Tibial artery (tissue), 4 donors: Measurements from ENCODE around the gene DCTN1.

Experiments used
- DNase-seq, 2 donors: peaks; one replicate each; pipeline ENCODE4 v3.0.0-alpha.2; 2019
- H3K27ac ChIP-seq, 2 donors: fragments of 200-600 bp; sonication (generic) in 1 of 2; 1 replicate in 1 of 2; 2 replicates in 1 of 2; pipeline ENCODE4 v1.5.1; 2018 to 2019; ENCODE audit warnings: mild to moderate bottlenecking in 1 of 2
- H3K27me3 ChIP-seq, 2 donors: fragments of 200-600 bp; sonication (generic) in 1 of 2; one replicate each; pipeline versions ENCODE4 v1.5.1 to v1.6.0; 2016 to 2019
- H3K36me3 ChIP-seq, 3 donors: fragments of 200-600 bp; sonication (generic) in 2 of 3; one replicate each; pipeline ENCODE4 v1.5.1; 2016 to 2019; ENCODE audit warnings: mild to moderate bottlenecking in 2 of 3
- H3K4me1 ChIP-seq, 4 donors: fragments of 200-600 bp; sonication (generic) in 2 of 4; 1 replicate in 3 of 4; 2 replicates in 1 of 4; pipeline ENCODE4 v1.5.1; 2016 to 2019
- H3K4me3 ChIP-seq, 2 donors: fragments of 200-600 bp; sonication (generic) in 1 of 2; 1 replicate in 1 of 2; 2 replicates in 1 of 2; pipeline ENCODE4 v1.5.1; 2018 to 2019; ENCODE audit warnings: mild to moderate bottlenecking in 2 of 2
- H3K9me3 ChIP-seq, 3 donors: fragments of 200-600 bp; sonication (generic) in 1 of 3; one replicate each; pipeline ENCODE4 v1.5.1; 2016 to 2019
- intact Hi-C: fragments of 100-400 bp; cut with DNase I; formaldehyde crosslinking; loops from one replicate; pipeline ENCODE4 v1.15.0; 2023; ENCODE audit warnings: low total_unique reads
- TF ChIP-seq, protein P1 (sequence below), 2 experiments: fragments of 200-600 bp in 1 of 2; fragments of 450-650 bp in 1 of 2; IDR thresholded peaks; one replicate each; pipeline ENCODE4 v1.5.1; 2017 to 2019; ENCODE audit warnings: antibody characterized with exemption in 2 of 2, mild to moderate bottlenecking in 1 of 2, moderate library complexity in 1 of 2

The DCTN1 gene

DNA sequence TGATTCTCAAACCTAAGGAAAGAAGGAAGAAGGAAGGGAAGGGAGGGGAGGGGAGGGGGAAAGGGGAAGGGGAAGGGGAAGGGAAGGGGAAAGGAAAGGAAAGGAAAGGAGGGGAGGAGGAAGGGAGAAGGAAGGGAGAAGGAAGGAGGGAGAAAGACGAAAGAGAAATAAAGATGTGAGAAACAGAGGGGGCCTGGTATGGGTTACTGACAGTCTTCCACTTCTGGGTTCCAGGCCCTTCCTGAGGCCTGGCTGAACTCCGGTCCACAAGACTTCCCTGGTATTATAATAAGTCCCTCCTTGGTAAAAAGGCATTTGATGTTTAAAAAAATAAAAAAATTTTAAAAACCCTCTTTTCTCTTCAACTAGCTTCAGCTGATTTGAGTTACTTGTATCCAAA, 54.3 kb downstream of the DCTN1 start:
- no peak for DNase-seq
- Histone ChIP-seq H3K36me3 (peaks cover 20 to 47% (median 25%) of the 10 kb centered on the region in 3 donors), H3K4me1 (no peaks in the 10 kb centered on the region), H3K27me3 (no peaks in the 10 kb centered on the region), H3K4me3 (no peak overlapping the region), H3K27ac (no peak overlapping the region), H3K9me3 (no peaks in the 10 kb centered on the region)
- intact Hi-C loops = no loop called here
- TF ChIP-seq, protein P1, sequence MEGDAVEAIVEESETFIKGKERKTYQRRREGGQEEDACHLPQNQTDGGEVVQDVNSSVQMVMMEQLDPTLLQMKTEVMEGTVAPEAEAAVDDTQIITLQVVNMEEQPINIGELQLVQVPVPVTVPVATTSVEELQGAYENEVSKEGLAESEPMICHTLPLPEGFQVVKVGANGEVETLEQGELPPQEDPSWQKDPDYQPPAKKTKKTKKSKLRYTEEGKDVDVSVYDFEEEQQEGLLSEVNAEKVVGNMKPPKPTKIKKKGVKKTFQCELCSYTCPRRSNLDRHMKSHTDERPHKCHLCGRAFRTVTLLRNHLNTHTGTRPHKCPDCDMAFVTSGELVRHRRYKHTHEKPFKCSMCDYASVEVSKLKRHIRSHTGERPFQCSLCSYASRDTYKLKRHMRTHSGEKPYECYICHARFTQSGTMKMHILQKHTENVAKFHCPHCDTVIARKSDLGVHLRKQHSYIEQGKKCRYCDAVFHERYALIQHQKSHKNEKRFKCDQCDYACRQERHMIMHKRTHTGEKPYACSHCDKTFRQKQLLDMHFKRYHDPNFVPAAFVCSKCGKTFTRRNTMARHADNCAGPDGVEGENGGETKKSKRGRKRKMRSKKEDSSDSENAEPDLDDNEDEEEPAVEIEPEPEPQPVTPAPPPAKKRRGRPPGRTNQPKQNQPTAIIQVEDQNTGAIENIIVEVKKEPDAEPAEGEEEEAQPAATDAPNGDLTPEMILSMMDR (IDR thresholded peaks at IDR 0.05) = no peak

DNA sequence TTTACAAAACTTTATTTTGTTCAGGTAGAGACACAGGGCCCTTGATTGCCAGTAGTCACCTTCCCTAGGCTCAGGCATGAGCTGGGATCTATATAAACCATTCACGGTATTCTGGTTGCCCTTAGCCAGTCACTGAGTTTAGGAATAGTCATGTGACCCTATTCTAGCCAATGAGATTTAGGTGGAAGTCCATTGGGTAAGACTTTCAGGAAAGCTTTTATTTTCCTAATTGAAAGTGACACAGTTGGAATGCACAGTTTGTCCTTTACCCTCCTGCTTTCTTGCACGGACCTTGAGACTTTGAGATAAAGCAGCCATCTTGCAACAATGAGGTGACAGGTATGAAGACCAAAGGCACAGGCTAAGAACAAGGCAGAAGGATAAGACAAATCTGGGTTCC, 58.4 kb downstream of the DCTN1 start:
- intact Hi-C loops = no loop called here

DNA sequence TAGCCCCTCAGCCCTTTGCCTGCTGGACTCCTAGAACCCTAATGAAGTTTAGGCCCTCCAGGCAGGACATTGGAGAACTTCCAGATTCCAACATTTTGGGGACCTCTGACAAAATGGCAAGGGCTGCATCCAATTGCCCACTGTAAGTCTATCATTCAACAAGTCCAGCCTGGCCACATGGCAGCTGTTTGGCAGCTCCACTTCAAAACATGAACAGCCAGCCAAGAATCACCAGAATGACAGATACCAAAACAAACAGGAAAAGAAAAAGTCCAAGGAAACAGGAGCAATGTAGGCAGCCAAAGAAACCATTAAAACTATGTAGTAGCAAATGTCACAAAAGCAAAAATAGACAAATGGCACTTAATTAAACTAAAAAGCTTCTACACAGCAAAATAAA, 62.4 kb downstream of the DCTN1 start:
- no peaks in the 10 kb centered on the region for H3K27me3 ChIP-seq
- peak overlapping the region in 1 of 2 donors; percentile 23 for H3K27ac ChIP-seq
- intact Hi-C loops = no loop called here
- peaks cover 0 to 22% (median 9%) of the 10 kb centered on the region in 4 donors for H3K4me1 ChIP-seq
- H3K36me3 ChIP-seq = peaks cover 8 to 19% (median 15%) of the 10 kb centered on the region in 3 donors
- H3K4me3 ChIP-seq = no peak overlapping the region
- DNase-seq = peak in 1 of 2 donors; percentile 24
- no peaks in the 10 kb centered on the region for H3K9me3 ChIP-seq
- TF ChIP-seq, protein P1 (IDR thresholded peaks at IDR 0.05) = no peak

More for the DNA sequence above, 58.4 kb downstream of the DCTN1 start:
- no peak overlapping the region for H3K4me3 ChIP-seq
- H3K27ac ChIP-seq = no peak overlapping the region
- H3K36me3 ChIP-seq = peaks cover 0 to 14% (median 0%) of the 10 kb centered on the region in 3 donors
- DNase-seq = no peak
- H3K27me3 ChIP-seq = no peaks in the 10 kb centered on the region
- TF ChIP-seq, protein P1 (IDR thresholded peaks at IDR 0.05) = no peak
- H3K9me3 ChIP-seq = no peaks in the 10 kb centered on the region
- peaks cover 0 to 22% (median 9%) of the 10 kb centered on the region in 4 donors for H3K4me1 ChIP-seq

DNA sequence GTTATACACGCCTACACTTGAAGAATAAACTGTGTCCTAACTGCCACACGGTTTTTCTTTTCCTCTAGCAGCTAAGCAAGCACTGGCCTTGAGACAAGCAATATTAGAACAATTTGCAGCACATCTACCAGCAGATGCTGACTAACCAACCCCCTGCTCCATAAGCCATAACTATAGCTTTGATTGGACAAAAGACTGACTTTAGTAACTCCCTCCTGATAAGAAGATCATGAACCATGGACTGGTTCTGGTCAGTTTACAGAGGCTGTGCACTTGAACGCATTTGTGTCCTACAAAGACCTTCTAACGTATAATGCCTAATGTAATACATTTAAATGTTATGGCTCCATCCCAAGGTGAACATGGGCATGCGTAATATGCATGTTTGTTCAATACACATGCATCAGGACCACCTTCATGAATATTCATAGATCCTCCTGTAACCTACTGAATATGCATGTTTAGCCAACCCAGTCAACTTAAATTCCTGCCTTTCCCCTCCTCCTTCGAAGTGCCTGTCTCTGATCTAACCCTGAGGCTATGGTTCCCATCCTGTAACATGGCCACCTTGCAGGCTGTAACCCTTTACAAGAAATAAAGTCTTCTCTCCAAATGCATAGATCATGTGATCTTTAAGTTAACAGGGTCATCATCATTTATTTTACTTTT, 63.4 kb downstream of the DCTN1 start:
- Histone ChIP-seq H3K36me3 (peaks cover 8 to 24% (median 15%) of the 10 kb centered on the region in 3 donors), H3K4me1 (peaks cover 0 to 22% (median 9%) of the 10 kb centered on the region in 4 donors), H3K9me3 (no peaks in the 10 kb centered on the region), H3K4me3 (no peak overlapping the region), H3K27me3 (no peaks in the 10 kb centered on the region), H3K27ac (no peak overlapping the region)
- intact Hi-C loops = no loop called here
- TF ChIP-seq, protein P1 (IDR thresholded peaks at IDR 0.05) = no peak
- DNase-seq = no peak

DNA sequence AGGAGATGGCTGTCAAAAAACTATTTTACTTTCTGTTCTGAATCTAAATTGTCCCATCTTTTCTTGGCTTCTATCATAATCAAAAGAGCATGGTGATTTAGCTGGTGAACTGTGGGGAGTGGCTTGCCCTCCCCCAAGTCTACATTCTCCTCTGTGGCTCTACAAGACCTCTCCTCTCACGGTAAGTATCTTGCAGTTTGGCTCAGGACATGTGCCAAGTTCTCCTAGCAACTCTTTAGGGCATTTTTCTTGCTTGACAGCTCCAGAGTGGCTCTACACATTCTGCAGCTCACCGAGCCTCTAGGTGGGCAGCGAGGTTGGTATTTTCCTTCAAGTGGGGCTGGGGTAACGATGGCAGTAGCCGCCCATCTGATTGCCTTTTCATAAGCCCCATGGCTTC, 66.0 kb downstream of the DCTN1 start:
- Histone ChIP-seq H3K27me3 (no peaks in the 10 kb centered on the region), H3K27ac (no peak overlapping the region), H3K9me3 (no peaks in the 10 kb centered on the region), H3K36me3 (peaks cover 8 to 24% (median 15%) of the 10 kb centered on the region in 3 donors), H3K4me1 (peaks cover 0 to 22% (median 9%) of the 10 kb centered on the region in 4 donors), H3K4me3 (no peak overlapping the region)
- intact Hi-C loops = no loop called here
- TF ChIP-seq, protein P1 (IDR thresholded peaks at IDR 0.05) = no peak
- no peak for DNase-seq
